H9 (cell line): ENCODE data around the gene ASTN1. TPM values are rescaled to one million over a fixed set of nuclear protein-coding genes. Genes with fewer than 3 reads are reported as not detected.

Source experiments
- DNase-seq: peaks from one replicate; pipeline ENCODE4 v3.0.0-alpha.2; 2017
- H2AFZ ChIP-seq: one replicate; pipeline ENCODE4 v1.6.1; 2013; ENCODE audit warnings: mild to moderate bottlenecking, low read length, control low read depth, moderate library complexity
- H2AK5ac ChIP-seq: 2 replicates; pipeline ENCODE4 v1.6.1; 2013; ENCODE audit warnings: low read length, control low read depth, mixed read lengths; ENCODE audit not compliant: insufficient read length
- H2BK120ac ChIP-seq: one replicate; pipeline ENCODE4 v1.6.1; 2013; ENCODE audit warnings: low read depth, mild to moderate bottlenecking, low read length, control low read depth, inconsistent platforms; ENCODE audit not compliant: poor library complexity, severe bottlenecking
- H2BK12ac ChIP-seq: 2 replicates; pipeline ENCODE4 v1.6.1; 2013; ENCODE audit warnings: low read length, control low read depth, mixed read lengths, low read depth; ENCODE audit not compliant: insufficient read length
- H2BK15ac ChIP-seq: 2 replicates; pipeline ENCODE4 v1.6.1; 2013; ENCODE audit warnings: low read depth, low read length, control low read depth
- H2BK20ac ChIP-seq: one replicate; pipeline ENCODE4 v1.6.1; 2013; ENCODE audit warnings: low read depth, mild to moderate bottlenecking, low read length, control low read depth, inconsistent platforms; ENCODE audit not compliant: poor library complexity, severe bottlenecking
- H2BK5ac ChIP-seq: 2 replicates; pipeline ENCODE4 v1.6.1; 2013; ENCODE audit warnings: low read length, control low read depth, mixed read lengths; ENCODE audit not compliant: insufficient read length
- H3K14ac ChIP-seq: 2 replicates; pipeline ENCODE4 v1.6.1; 2013; ENCODE audit warnings: low read length, control low read depth; ENCODE audit not compliant: insufficient read depth
- H3K18ac ChIP-seq: 2 replicates; pipeline ENCODE4 v1.6.1; 2013; ENCODE audit warnings: low read depth, mild to moderate bottlenecking, mixed read lengths, low read length, control low read depth; ENCODE audit not compliant: insufficient read length
- H3K23ac ChIP-seq: 2 replicates; pipeline ENCODE4 v1.6.1; 2013; ENCODE audit warnings: low read length, control low read depth, mixed read lengths, low read depth; ENCODE audit not compliant: insufficient read length
- H3K23me2 ChIP-seq: 2 replicates; pipeline ENCODE4 v1.6.1; 2013; ENCODE audit warnings: low read depth, mild to moderate bottlenecking, mixed read lengths, low read length, control low read depth; ENCODE audit not compliant: insufficient read length, poor library complexity, severe bottlenecking
- H3K27ac ChIP-seq: 2 replicates; pipeline ENCODE4 v1.5.1; 2013; ENCODE audit warnings: low read length, control low read depth, mixed read lengths, low read depth; ENCODE audit not compliant: insufficient read length
- H3K27me3 ChIP-seq: 2 replicates; pipeline ENCODE4 v1.6.1; 2013; ENCODE audit warnings: low read length, control low read depth, inconsistent platforms; ENCODE audit not compliant: insufficient read depth
- H3K4ac ChIP-seq: 2 replicates; pipeline ENCODE4 v1.6.1; 2013; ENCODE audit warnings: low read depth, mild to moderate bottlenecking, control low read depth, inconsistent platforms, low read length, moderate library complexity
- H3K4me1 ChIP-seq: 2 replicates; pipeline ENCODE4 v1.6.1; 2013; ENCODE audit warnings: low read length, control low read depth, inconsistent platforms; ENCODE audit not compliant: insufficient read depth
- H3K4me2 ChIP-seq: 2 replicates; pipeline ENCODE4 v1.6.1; 2013; ENCODE audit warnings: low read length, control low read depth, mixed read lengths; ENCODE audit not compliant: insufficient read length, insufficient read depth
- H3K56ac ChIP-seq: 2 replicates; pipeline ENCODE4 v1.6.1; 2013; ENCODE audit warnings: low read depth, mild to moderate bottlenecking, mixed read lengths, low read length, control low read depth; ENCODE audit not compliant: insufficient read length
- H3K79me1 ChIP-seq: 2 replicates; pipeline ENCODE4 v1.6.1; 2013; ENCODE audit warnings: low read depth, mild to moderate bottlenecking, moderate library complexity, low read length, control low read depth, inconsistent platforms; ENCODE audit not compliant: insufficient read depth, poor library complexity, severe bottlenecking
- H3K79me2 ChIP-seq: 2 replicates; pipeline ENCODE4 v1.6.1; 2013; ENCODE audit warnings: low read length, control low read depth, inconsistent platforms; ENCODE audit not compliant: insufficient read depth
- H3K9ac ChIP-seq: 2 replicates; pipeline ENCODE4 v1.6.1; 2013; ENCODE audit warnings: low read length, control low read depth, mixed read lengths; ENCODE audit not compliant: insufficient read length; ENCODE audit errors: extremely low read depth
- H3K9me3 ChIP-seq: one replicate; pipeline ENCODE4 v1.6.1; 2013; ENCODE audit warnings: low read depth, low read length, inconsistent platforms; ENCODE audit not compliant: control insufficient read depth
- H3T11ph ChIP-seq: one replicate; pipeline ENCODE4 v1.6.1; 2013; ENCODE audit warnings: mild to moderate bottlenecking, low read length, control low read depth, inconsistent platforms
- H4K20me1 ChIP-seq: one replicate; pipeline ENCODE4 v1.6.1; 2013; ENCODE audit not compliant: control insufficient read depth, insufficient read length, insufficient read depth
- H4K5ac ChIP-seq: 2 replicates; pipeline ENCODE4 v1.6.1; 2013; ENCODE audit warnings: low read depth, mild to moderate bottlenecking, mixed read lengths, low read length, control low read depth; ENCODE audit not compliant: insufficient read length
- H4K8ac ChIP-seq: replicated peaks from 2 replicates; pipeline ENCODE4 v1.6.1; 2013; ENCODE audit warnings: low read length, control low read depth, mixed read lengths, low read depth; ENCODE audit not compliant: insufficient read length
- H4K91ac ChIP-seq: 2 replicates; pipeline ENCODE4 v1.6.1; 2013; ENCODE audit warnings: low read depth, mild to moderate bottlenecking, moderate library complexity, mixed read lengths, low read length, control low read depth; ENCODE audit not compliant: insufficient read length
- H3K27ac Mint-ChIP-seq, 3 experiments: 2 replicates in 2 of 3; 3 replicates in 1 of 3; pipeline ENCODE4 v1.8.0; 2020 to 2021; ENCODE audit warnings: mixed read lengths in 3 of 3, mild to moderate bottlenecking in 1 of 3, moderate library complexity in 1 of 3
- H3K27me3 Mint-ChIP-seq: 2 replicates; pipeline ENCODE4 v1.8.0; 2021; ENCODE audit warnings: low read depth, mild to moderate bottlenecking, moderate library complexity, mixed read lengths
- H3K36me3 Mint-ChIP-seq, 3 experiments: 2 replicates in 2 of 3; 3 replicates in 1 of 3; pipeline ENCODE4 v1.8.0; 2020 to 2021; ENCODE audit warnings: low read depth in 3 of 3, mixed read lengths in 3 of 3; ENCODE audit not compliant: insufficient read depth in 1 of 3
- H3K4me1 Mint-ChIP-seq, 2 experiments: 2 replicates each; pipeline ENCODE4 v1.8.0; 2020; ENCODE audit warnings: mixed read lengths in 2 of 2
- H3K4me3 Mint-ChIP-seq, 2 experiments: 2 replicates in 1 of 2; 3 replicates in 1 of 2; pipeline ENCODE4 v1.8.0; 2020 to 2021; ENCODE audit warnings: mild to moderate bottlenecking in 2 of 2, mixed read lengths in 2 of 2, moderate library complexity in 1 of 2
- H3K9me3 Mint-ChIP-seq, 2 experiments: 2 replicates in 1 of 2; 3 replicates in 1 of 2; pipeline ENCODE4 v1.8.0; 2020; ENCODE audit warnings: mild to moderate bottlenecking in 2 of 2, mixed read lengths in 2 of 2, moderate library complexity in 1 of 2
- whole genome bisulfite sequencing: extraction: QIAGEN DNeasy Blood & Tissue Kit; methylation state at CpG from one replicate; pipeline ENCODE4 v1.1.7; 2013; ENCODE audit warnings: missing lambda C conversion rate, low lambda C conversion rate, mixed read lengths; ENCODE audit not compliant: insufficient read length; ENCODE audit errors: extremely low coverage; 5-methylcytosine and 5-hydroxymethylcytosine counted together
- total RNA-seq: library from RNA; stranded (reverse); gene quantifications from 2 replicates; pipeline ENCODE4 v1.2.1, GENCODE V29; 2021
- TF ChIP-seq, protein P1 (sequence below): fragments of 200-600 bp; sonication (generic); conservative IDR thresholded peaks from 3 replicates; pipeline ENCODE4 v1.8.0; 2021; ENCODE audit warnings: antibody characterized with exemption, mild to moderate bottlenecking

The ASTN1 gene
- total RNA-seq, 1 experiment from 2014 or later: 0.98 TPM

DNA sequence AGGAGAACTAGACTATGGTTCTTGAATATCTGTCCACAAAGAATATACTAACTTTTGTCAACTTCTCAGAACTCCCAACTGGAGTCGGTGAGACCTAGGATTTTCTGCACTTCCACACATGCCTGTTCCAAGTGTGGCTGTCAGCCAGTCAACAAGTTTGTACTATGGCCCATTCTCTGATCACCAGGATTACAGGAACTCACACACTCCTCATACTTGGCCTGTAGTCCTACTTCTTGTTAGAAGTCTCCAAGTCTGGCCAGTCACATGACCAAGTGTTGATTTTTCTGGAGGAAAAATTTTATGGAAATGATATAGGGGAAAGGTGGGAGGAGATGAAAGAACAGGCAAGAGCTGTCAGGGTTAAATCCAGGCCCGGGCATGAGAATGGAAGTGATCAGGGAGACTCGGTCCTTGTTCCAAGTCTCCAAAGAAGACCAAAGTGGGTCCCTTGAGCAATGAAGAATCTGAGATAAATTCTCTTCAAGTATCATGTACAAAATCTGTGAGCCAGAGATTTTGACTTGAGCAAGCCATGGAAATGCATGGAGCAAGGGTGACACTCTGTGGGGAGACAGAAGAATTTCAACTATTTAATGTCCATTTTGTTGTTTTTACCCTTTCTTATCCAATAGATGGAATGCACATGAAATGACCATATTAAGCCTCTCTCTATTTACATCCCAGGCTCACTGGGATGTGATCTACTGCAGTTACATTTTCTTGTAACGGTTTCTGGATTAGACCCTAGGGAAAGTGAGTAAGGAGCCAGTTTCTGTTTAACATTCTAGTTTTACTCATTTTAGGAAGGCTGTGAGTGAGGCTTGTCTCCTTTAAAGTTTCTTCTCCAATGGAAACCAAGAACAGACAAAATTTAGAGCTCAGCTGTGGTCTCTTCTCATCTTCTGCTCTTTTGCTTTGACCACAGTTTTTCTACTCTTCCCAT lies 320.9 kb downstream of the ASTN1 start:
- H3K4me3 Mint-ChIP-seq: no peak overlapping the region
- H2AFZ ChIP-seq: no peak overlapping the region

More for the DNA sequence above, 320.9 kb downstream of the ASTN1 start:
- no peak overlapping the region for H2BK120ac ChIP-seq
- no peaks in the 10 kb centered on the region for H4K20me1 ChIP-seq
- H3K14ac ChIP-seq: no peak overlapping the region
- no peak overlapping the region for H3K23ac ChIP-seq
- H3K56ac ChIP-seq: no peak overlapping the region
- DNase-seq: no peak
- H2BK5ac ChIP-seq: no peak overlapping the region
- Mint-ChIP-seq H3K4me1 (peaks cover 4 to 6% of the 10 kb centered on the region in 2 experiments; a peak in 3 of 4 replicates), H3K27me3 (no peaks in the 10 kb centered on the region), H3K36me3 (no peaks in the 10 kb centered on the region), H3K27ac (no peak overlapping the region), H3K9me3 (no peaks in the 10 kb centered on the region)
- H3K9me3 ChIP-seq: no peaks in the 10 kb centered on the region
- H2BK15ac ChIP-seq: no peak overlapping the region
- no peak overlapping the region for H2BK20ac ChIP-seq
- H3K79me2 ChIP-seq: no peaks in the 10 kb centered on the region
- no peak overlapping the region for H4K8ac ChIP-seq
- H2AK5ac ChIP-seq: no peak overlapping the region
- no peak overlapping the region for H2BK12ac ChIP-seq
- TF ChIP-seq, protein P1, sequence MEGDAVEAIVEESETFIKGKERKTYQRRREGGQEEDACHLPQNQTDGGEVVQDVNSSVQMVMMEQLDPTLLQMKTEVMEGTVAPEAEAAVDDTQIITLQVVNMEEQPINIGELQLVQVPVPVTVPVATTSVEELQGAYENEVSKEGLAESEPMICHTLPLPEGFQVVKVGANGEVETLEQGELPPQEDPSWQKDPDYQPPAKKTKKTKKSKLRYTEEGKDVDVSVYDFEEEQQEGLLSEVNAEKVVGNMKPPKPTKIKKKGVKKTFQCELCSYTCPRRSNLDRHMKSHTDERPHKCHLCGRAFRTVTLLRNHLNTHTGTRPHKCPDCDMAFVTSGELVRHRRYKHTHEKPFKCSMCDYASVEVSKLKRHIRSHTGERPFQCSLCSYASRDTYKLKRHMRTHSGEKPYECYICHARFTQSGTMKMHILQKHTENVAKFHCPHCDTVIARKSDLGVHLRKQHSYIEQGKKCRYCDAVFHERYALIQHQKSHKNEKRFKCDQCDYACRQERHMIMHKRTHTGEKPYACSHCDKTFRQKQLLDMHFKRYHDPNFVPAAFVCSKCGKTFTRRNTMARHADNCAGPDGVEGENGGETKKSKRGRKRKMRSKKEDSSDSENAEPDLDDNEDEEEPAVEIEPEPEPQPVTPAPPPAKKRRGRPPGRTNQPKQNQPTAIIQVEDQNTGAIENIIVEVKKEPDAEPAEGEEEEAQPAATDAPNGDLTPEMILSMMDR: peak; percentile 73
- no peak overlapping the region for H3K4ac ChIP-seq
- H3K18ac ChIP-seq: no peak overlapping the region
- no peak overlapping the region for H3K27ac ChIP-seq
- no peak overlapping the region for H4K5ac ChIP-seq
- no CpG with 5 or more reads among the region's 4 CpGs for WGBS
- H4K91ac ChIP-seq: no peak overlapping the region
- no peak overlapping the region for H3K4me2 ChIP-seq
- H3K79me1 ChIP-seq: no peaks in the 10 kb centered on the region
- H3K23me2 ChIP-seq: no peaks in the 10 kb centered on the region
- H3K27me3 ChIP-seq: no peaks in the 10 kb centered on the region
- no peak overlapping the region for H3K9ac ChIP-seq
- no peak overlapping the region for H3T11ph ChIP-seq
- peaks cover 3% of the 10 kb centered on the region; the same call in 1 of the 2 replicates for H3K4me1 ChIP-seq
